ENCODE data around the gene TRPM4. TPM values are rescaled to one million over a fixed set of nuclear protein-coding genes. Genes with fewer than 3 reads are reported as not detected.

The TRPM4 gene
- total and polyA plus RNA-seq, 2 experiments from 2014 or later, result 7.0 to 20.5 TPM

DNA sequence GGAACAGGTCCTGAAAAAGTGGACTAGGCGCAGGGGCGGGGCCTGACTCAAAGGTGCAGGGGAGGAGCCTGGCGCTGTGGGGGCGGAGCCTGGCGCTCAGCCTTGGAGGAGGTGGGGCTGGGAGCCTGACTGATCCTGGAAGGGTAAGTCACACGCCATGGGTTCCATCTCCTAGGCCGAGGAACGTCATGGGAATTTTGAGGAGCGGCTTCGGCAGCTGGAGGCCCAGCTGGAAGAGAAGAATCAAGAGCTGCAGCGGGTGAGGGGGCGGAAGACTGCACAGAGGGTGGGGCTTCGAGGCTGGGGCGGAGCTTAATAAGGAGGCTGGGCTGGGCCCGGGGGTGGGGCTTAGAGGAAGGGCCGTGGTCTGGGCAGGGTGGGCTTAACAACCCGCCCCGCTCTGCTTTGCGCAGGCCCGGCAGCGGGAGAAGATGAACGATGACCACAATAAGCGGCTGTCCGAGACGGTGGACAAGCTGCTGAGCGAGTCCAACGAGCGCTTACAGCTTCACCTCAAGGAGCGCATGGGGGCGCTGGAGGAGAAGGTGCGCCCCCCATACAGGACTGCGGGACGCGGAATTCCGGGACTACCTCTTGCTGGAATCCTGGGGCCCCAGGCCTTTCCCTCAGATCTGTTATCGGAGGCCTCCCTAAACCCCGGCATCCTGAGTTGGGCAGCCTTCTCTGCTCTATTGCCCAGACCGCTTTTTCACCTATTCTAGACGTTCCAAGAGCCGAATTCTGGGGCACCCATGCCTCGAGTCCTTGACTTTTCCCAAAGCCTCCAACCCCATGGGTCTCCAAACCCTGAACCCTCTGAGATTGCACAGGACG is 23.8 kb upstream of the TRPM4 start:
- no peak overlapping the region for H3K4me3 ChIP-seq
- H4K20me1 ChIP-seq (ENCODE audit: insufficient read depth, poor library complexity, severe bottlenecking), result no peaks in the 10 kb centered on the region
- no peaks in the 10 kb centered on the region for H3K36me3 ChIP-seq (replicated peaks; ENCODE audit: insufficient read depth, low read depth)
- H2AFZ ChIP-seq, result no peak overlapping the region
- 87% methylated on average over 38 of the region's 42 CpGs for whole genome bisulfite sequencing (ENCODE audit: low lambda C conversion rate, missing lambda C conversion rate)
- H3K4me2 ChIP-seq, result peak overlapping the region; percentile 62
- H3K4me1 ChIP-seq (ENCODE audit: insufficient read depth), result no peaks in the 10 kb centered on the region
- no peak overlapping the region for H3K27ac ChIP-seq
- no peak for DNase-seq (ENCODE audit: low spot score)
- H3K9me3 ChIP-seq (ENCODE audit: low read depth), result no peaks in the 10 kb centered on the region
- no peaks in the 10 kb centered on the region for H3K27me3 ChIP-seq
- H3K79me2 ChIP-seq, result no peaks in the 10 kb centered on the region
- H3K9me2 ChIP-seq (replicated peaks; ENCODE audit: insufficient read depth), result no peaks in the 10 kb centered on the region
- TF ChIP-seq EZH2phosphoT487 (IDR thresholded peaks at IDR 0.05; ENCODE audit: low read depth, severe bottlenecking, unreplicated experiment) (no peak), EZH2 (IDR thresholded peaks at IDR 0.05; ENCODE audit: borderline replicate concordance) (no peak)
- TF ChIP-seq, protein P1, sequence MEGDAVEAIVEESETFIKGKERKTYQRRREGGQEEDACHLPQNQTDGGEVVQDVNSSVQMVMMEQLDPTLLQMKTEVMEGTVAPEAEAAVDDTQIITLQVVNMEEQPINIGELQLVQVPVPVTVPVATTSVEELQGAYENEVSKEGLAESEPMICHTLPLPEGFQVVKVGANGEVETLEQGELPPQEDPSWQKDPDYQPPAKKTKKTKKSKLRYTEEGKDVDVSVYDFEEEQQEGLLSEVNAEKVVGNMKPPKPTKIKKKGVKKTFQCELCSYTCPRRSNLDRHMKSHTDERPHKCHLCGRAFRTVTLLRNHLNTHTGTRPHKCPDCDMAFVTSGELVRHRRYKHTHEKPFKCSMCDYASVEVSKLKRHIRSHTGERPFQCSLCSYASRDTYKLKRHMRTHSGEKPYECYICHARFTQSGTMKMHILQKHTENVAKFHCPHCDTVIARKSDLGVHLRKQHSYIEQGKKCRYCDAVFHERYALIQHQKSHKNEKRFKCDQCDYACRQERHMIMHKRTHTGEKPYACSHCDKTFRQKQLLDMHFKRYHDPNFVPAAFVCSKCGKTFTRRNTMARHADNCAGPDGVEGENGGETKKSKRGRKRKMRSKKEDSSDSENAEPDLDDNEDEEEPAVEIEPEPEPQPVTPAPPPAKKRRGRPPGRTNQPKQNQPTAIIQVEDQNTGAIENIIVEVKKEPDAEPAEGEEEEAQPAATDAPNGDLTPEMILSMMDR (IDR thresholded peaks at IDR 0.05; ENCODE audit: poor library complexity), result no peak

DNA sequence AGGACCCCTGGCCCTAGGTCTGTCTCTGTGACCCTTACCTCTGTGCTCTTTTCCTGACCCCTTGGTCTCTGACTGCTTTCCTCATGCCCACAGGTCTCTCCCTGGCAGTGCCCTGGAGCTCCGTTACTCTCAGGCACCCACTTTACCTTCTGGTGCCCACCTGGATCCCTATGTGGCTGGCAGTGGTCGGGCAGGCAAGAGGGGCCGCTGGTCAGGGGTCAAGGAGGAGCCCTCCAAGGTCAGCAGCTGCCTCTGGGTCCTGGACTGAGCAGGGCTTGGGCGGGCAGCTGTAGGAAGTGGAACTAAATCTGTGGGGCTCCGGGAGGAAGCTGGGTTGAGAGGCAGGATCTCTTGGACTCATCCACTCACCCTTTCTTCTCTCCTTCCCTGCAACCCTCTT is 21.9 kb upstream of the TRPM4 start:
- Histone ChIP-seq H4K20me1 (ENCODE audit: insufficient read depth, poor library complexity, severe bottlenecking) (no peaks in the 10 kb centered on the region), H3K4me3 (no peak overlapping the region), H3K36me3 (replicated peaks; ENCODE audit: insufficient read depth, low read depth) (no peaks in the 10 kb centered on the region), H3K79me2 (no peaks in the 10 kb centered on the region), H3K27ac (no peak overlapping the region), H3K9me2 (replicated peaks; ENCODE audit: insufficient read depth) (no peaks in the 10 kb centered on the region), H2AFZ (no peak overlapping the region), H3K9me3 (ENCODE audit: low read depth) (no peaks in the 10 kb centered on the region), H3K27me3 (no peaks in the 10 kb centered on the region), H3K4me2 (no peak overlapping the region), H3K4me1 (ENCODE audit: insufficient read depth) (no peaks in the 10 kb centered on the region)
- no peak for DNase-seq (ENCODE audit: low spot score)
- WGBS (ENCODE audit: low lambda C conversion rate, missing lambda C conversion rate), result 94% methylated on average over 5 of the region's 5 CpGs
- no peak for TF ChIP-seq EZH2 (IDR thresholded peaks at IDR 0.05; ENCODE audit: borderline replicate concordance)

DNA sequence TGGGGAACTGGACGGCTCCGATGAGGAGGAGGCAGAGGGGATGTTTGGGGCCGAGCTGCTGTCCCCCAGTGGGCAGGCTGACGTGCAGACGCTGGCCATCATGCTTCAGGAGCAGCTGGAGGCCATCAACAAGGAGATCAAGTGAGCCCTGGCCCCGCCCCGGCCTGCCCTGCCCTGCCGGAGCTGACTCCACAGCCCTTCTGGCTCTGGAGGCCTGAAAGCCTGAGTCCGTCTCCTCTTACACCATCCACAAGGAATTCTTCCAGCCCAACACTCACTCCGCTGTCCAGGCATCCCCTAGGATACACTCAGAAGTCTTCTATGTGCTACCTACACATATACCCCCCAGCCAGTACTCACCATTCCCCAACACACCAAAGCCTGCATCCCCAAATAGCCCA is 20.8 kb upstream of the TRPM4 start:
- Histone ChIP-seq H3K9me2 (replicated peaks; ENCODE audit: insufficient read depth) (no peaks in the 10 kb centered on the region), H4K20me1 (ENCODE audit: insufficient read depth, poor library complexity, severe bottlenecking) (no peaks in the 10 kb centered on the region), H3K4me3 (no peak overlapping the region), H3K27me3 (no peaks in the 10 kb centered on the region), H3K9me3 (ENCODE audit: low read depth) (no peaks in the 10 kb centered on the region), H2AFZ (no peak overlapping the region), H3K4me2 (no peak overlapping the region), H3K4me1 (ENCODE audit: insufficient read depth) (no peaks in the 10 kb centered on the region), H3K36me3 (replicated peaks; ENCODE audit: insufficient read depth, low read depth) (no peaks in the 10 kb centered on the region), H3K79me2 (no peaks in the 10 kb centered on the region), H3K27ac (no peak overlapping the region)
- TF ChIP-seq EZH2 (IDR thresholded peaks at IDR 0.05; ENCODE audit: borderline replicate concordance) (no peak), EZH2phosphoT487 (IDR thresholded peaks at IDR 0.05; ENCODE audit: low read depth, severe bottlenecking, unreplicated experiment) (no peak)
- TF ChIP-seq, protein P1 (IDR thresholded peaks at IDR 0.05; ENCODE audit: poor library complexity), result no peak
- 79% methylated on average over 10 of the region's 10 CpGs for WGBS (ENCODE audit: low lambda C conversion rate, missing lambda C conversion rate)
- DNase-seq (ENCODE audit: low spot score), result no peak

DNA sequence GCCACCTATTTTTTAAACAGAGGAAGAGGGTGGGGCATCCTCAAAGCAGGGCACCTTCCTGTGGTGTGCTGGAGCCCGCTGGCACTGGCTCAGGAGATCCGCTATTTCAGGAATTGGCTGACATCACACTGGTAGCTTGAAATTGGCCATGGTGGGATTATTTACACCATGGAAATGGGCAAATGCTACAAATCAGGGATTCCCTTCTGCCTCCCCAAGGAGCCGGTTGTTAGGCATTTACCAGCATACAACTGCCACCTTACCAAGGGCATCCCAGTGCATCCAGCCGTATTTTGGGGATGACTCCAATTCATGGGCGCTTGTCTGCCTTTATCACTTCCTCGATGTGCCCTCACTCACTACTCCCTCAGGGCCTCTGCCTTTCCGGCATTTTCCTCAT is 16.6 kb upstream of the TRPM4 start:
- no peaks in the 10 kb centered on the region for H3K27me3 ChIP-seq
- TF ChIP-seq, protein P1 (IDR thresholded peaks at IDR 0.05; ENCODE audit: poor library complexity), result no peak
- TF ChIP-seq EZH2 (IDR thresholded peaks at IDR 0.05; ENCODE audit: borderline replicate concordance) (no peak), EZH2phosphoT487 (IDR thresholded peaks at IDR 0.05; ENCODE audit: low read depth, severe bottlenecking, unreplicated experiment) (no peak)
- no peak overlapping the region for H2AFZ ChIP-seq
- DNase-seq (ENCODE audit: low spot score), result no peak
- H4K20me1 ChIP-seq (ENCODE audit: insufficient read depth, poor library complexity, severe bottlenecking), result no peaks in the 10 kb centered on the region
- H3K4me2 ChIP-seq, result no peak overlapping the region
- H3K4me3 ChIP-seq, result no peak overlapping the region
- H3K9me2 ChIP-seq (replicated peaks; ENCODE audit: insufficient read depth), result no peaks in the 10 kb centered on the region
- H3K79me2 ChIP-seq, result no peaks in the 10 kb centered on the region
- H3K36me3 ChIP-seq (replicated peaks; ENCODE audit: insufficient read depth, low read depth), result no peaks in the 10 kb centered on the region
- 89% methylated on average over 7 of the region's 7 CpGs for WGBS (ENCODE audit: low lambda C conversion rate, missing lambda C conversion rate)
- H3K9me3 ChIP-seq (ENCODE audit: low read depth), result no peaks in the 10 kb centered on the region
- H3K4me1 ChIP-seq (ENCODE audit: insufficient read depth), result no peaks in the 10 kb centered on the region
- no peak overlapping the region for H3K27ac ChIP-seq

Measured in hepatocyte (in vitro differentiated cells).